NK-92 (cell line): ENCODE results near the gene JAM2.
A peak's percentile ranks its signal among the peaks of the same experiment; 100 is the strongest.
"Not testable (repeated sequence)": the region's sequence is repeated elsewhere in the genome, so short reads cannot be mapped to it uniquely, and the experiment has no call there.

ENCODE experiments used
- DNase-seq: peaks from one replicate; lab custom pipeline; 2025; ENCODE audit not compliant: unreplicated experiment; lab: John Stamatoyannopoulos, UW

The JAM2 gene

GRCh38 chr21:25638660-25639550, at the start of gene JAM2:
Gene JAM2 (plus strand): TSS chr21:25639258. CDS start chr21:25639822, 564 bp downstream.
- no peak for DNase-seq

GRCh38 chr21:25589887-25590286, 49.2 kb upstream of the JAM2 start:
- DNase-seq = no peak

GRCh38 chr21:25607151-25608043, 31.7 kb upstream of the JAM2 start, which contains the start of gene MRPL39:
Gene MRPL39 (minus strand): TSS chr21:25607481. CDS start chr21:25607475, 6 bp downstream.
- peak; percentile 23 for DNase-seq

DNA sequence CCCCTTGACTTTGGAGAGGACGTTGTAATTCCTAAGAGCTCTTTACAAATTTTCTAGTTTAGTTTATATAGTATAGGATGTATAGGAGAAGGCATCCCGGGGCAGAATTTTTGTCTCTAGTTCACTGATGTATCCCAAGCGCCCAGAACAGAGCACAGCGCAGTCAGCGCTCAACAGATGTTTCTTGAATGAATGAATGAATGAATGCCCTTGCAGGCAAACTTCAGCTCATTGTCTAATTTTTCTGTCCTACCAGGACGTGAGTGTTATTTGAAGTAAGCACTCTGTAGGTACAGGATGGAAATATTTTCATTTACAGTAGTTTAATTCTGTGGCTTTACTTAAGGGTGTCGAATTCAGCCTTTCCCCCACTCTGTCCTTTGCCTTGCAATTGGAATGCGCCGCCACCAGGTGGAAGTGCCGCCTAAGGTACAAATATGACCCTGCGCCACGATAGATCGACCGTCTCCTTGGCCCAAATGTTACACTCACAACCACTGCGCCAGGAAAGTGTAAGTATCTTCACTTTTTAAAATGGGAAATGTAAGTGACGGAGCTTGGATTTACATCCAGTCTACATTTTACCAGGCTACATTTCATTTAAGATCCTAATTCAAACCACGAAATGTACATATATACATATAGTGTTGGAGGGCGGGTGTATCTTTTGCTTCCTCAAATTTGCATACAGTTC, 30.9 kb upstream of the JAM2 start:
- no peak for DNase-seq

- DNase-seq = no peak
Observed at GRCh38 chr21:25614441-25614840, 24.6 kb upstream of the JAM2 start.

DNA sequence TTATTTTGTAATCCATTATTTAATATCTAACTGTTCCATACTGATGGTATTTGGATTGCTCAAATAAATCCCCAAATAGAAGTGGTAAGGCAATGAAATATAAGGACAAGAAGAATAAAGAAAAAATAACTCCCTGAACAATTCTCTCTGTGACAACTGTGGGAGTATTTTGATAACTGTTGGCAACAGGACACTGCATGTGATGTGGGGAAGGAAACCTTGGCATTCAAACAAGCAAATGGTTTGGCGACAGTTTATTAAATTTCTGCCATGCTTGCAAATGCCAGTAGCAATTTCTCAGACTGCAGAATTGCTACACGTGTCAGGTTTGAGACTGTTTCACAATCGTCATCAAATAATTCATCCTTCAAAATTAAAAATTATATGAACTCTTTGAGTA, 23.2 kb upstream of the JAM2 start:
- no peak for DNase-seq

DNA sequence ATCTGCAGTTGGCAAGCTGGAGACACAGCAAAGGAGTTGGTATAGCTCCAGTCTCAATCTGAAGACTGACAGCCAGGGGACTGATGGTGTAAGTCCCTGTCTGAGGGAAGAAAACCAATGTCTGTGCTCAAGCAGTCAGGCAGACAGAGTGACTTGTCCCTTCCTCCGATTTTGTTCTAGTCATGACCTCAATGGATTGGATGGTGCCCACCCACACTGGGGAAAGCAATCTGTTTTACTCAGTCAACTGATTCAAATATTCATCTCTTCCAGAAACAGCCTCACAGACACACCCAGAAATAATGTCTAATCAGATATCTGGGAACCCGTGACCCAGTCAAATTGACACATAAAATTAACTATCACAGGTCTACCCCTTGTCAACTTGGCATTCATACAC, 19.9 kb upstream of the JAM2 start:
- DNase-seq = no peak

GRCh38 chr21:25624511-25624910, 14.5 kb upstream of the JAM2 start:
- DNase-seq = no peak

GRCh38 chr21:25625036-25625435, 14.0 kb upstream of the JAM2 start:
- no peak for DNase-seq

- DNase-seq = not testable (repeated sequence)
Observed at GRCh38 chr21:25625776-25626555, 13.1 kb upstream of the JAM2 start.

GRCh38 chr21:25626757-25627156, 12.3 kb upstream of the JAM2 start:
- no peak for DNase-seq

DNA sequence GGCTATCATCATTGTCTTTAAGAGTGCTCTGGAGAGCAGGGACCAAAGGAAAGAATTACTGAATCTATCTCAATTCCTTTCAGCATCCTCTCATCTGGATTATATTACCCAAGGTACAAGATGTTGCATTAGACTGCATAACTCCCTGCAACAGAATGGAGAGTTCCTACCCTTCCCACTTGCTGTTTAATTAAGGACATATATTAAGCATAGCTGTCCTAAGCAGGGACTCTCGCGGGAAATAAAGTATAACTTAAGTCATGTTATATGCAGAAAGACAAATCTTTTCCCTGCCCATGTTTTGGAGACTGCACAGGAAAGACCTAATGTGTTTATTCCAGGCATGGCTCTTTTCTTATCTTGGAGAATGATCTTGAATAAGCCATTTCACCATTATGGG, 6.8 kb upstream of the JAM2 start:
- DNase-seq = no peak

GRCh38 chr21:25635310-25635709, 3.7 kb upstream of the JAM2 start:
- DNase-seq = no peak

GRCh38 chr21:25636727-25637126, 2.3 kb upstream of the JAM2 start:
- DNase-seq = no peak

GRCh38 chr21:25637851-25638659, 1.0 kb upstream of the JAM2 start:
- DNase-seq = no peak

DNA sequence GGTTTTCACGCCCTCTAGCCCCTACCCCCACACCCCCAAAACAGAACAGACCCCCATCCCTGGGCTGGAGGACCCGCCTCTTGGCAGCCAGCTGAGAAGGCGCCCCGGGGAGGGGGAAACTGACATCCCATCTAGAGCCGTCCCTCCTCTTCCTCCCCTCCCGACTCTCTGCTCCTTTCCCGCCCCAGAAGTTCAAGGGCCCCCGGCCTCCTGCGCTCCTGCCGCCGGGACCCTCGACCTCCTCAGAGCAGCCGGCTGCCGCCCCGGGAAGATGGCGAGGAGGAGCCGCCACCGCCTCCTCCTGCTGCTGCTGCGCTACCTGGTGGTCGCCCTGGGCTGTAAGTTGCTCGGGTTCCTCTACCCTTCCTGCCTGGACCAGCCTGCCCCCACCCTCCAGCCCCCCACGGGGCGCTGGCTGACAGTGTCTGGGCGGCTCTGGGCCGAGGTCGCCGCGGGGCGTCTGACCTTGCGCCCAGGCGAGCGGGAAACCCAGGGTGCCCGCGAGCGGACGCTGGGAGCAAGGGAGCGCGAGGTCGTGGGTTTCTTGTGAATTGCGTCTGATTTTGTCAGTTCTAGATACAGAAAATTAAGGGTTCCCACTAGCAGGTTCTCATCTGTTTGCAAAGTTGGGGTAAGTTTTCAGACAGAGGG, 618 bp downstream of the JAM2 start:
- DNase-seq = no peak

DNA sequence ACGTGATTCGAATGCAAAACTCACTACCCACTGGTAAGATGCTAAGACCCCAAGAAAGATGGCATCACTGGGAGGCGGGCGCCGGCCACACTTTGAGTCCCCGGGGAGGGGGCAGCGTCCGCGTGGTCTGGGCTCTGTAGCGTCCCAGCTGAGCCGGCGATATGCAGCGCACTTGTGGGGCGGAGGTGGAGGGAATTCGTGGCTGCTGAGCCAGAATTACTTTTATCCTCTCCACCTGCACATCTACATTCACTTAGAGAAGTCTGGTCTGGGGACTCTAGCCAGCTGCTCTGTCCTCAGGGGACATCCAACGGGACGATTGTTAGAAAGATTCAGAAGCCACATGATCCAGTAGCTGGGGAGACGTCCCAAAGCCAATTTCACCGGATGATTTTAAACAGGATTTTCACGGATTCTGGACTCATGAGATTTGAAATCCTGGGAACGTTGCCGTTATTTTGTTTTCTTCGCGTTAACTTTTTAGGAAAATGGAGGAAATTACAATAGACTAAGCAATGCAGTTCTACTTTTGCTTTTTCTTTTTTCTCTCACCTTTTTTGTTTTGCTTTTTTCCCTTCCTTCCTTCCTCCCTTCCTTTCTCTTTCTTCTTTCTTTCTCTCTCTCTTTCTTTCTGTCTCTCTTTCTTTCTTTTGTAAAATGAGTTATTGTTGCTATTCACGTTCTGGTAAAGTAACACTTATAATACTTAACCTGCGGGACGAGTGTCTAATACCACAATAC, 1.3 kb downstream of the JAM2 start:
- DNase-seq = no peak

GRCh38 chr21:25640943-25641292, 1.9 kb downstream of the JAM2 start:
- DNase-seq = no peak

DNA sequence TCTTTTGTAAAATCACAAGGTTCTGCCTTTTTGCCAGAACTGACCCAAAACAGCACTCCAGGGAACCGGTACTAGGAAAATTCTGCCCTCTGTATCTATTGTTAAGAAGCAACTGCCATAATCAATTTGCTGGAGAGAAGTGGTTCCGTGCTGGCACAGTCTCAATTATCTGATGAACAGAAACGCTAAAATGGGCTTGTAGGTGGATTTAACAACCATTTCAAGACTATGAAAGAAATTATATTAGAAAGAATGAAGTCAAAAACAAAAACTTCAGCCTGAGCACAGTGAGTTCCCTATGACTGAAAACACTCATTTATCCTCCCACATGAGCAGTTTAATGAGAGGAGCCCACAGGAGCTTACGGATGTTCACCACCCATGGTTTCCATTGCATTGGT, 4.4 kb downstream of the JAM2 start:
- DNase-seq = no peak
